Suprapubic skin (tissue), 4 donors: ENCODE data around the gene EIPR1.

Experiments
- CTCF ChIP-seq, 2 donors: fragments of 200-600 bp in 1 of 2; fragments of 450-650 bp in 1 of 2; sonication (generic) in 1 of 2; IDR thresholded peaks; one replicate each; pipeline ENCODE4 v1.5.1; 2016 to 2019; ENCODE audit warnings: antibody characterized with exemption in 2 of 2, mild to moderate bottlenecking in 1 of 2, moderate library complexity in 1 of 2
- POLR2A ChIP-seq, 2 donors: fragments of 450-650 bp; IDR thresholded peaks; one replicate each; pipeline ENCODE4 v1.6.1; 2017; ENCODE audit warnings: antibody characterized with exemption in 2 of 2, mild to moderate bottlenecking in 2 of 2, moderate library complexity in 2 of 2
- POLR2AphosphoS5 ChIP-seq, 3 donors: sonication (generic); formaldehyde crosslinking; IDR thresholded peaks; one replicate each; pipeline ENCODE4 v1.6.1; 2017; ENCODE audit warnings: antibody characterized with exemption in 3 of 3

DNA sequence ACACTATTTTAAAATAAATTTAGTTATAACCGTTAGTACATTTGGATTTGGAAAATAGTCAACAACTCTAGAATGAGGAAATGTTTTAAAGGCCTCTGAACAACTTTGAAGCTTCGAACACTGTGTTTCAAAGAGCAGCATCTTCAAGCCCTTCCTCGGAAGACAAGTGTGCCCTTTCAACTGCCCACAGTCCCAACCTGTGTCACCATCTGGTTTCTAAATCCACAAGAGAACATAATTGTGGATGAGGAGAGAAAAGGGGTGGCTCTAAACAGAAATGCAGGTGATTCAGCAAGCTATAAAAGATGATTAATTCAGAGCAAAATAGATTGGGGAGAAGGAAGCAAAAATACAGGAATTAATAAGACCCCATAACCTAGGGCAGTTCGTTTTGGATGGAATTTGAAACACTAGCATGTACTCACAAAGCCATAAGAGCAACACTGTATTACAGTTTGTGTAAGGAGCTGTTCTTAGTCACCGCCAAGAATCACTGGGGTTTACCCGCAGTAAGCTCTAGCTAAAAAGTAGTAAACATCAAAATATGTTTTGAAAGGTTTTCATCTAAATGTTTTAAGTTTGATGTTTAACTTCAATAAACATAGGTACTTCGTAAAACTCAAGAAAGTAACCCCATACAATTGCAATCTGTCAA is 160.7 kb downstream of the EIPR1 start:
- no peak for TF ChIP-seq POLR2A (IDR thresholded peaks at IDR 0.05)
- no peak for TF ChIP-seq CTCF (IDR thresholded peaks at IDR 0.05)
- TF ChIP-seq POLR2AphosphoS5 (IDR thresholded peaks at IDR 0.05) = no peak
